Mucosa of descending colon (tissue), 3 donors: ENCODE results near the gene MPV17. TPM values are rescaled to one million over a fixed set of nuclear protein-coding genes. Genes with fewer than 3 reads are reported as not detected.

ENCODE experiments used
- ATAC-seq: fragments of 200-7000 bp; cut with Tn5 transposase; one replicate; pipeline ENCODE4 v1.9.1; 2020; ENCODE audit warnings: mild to moderate bottlenecking, moderate library complexity
- DNase-seq, 3 donors: peaks; one replicate each; pipeline ENCODE4 v3.0.0-alpha.2; 2020
- H3K36me3 ChIP-seq: fragments of 200-600 bp; one replicate; pipeline ENCODE4 v1.8.0; 2021; ENCODE audit warnings: low read depth, mild to moderate bottlenecking
- H3K4me1 ChIP-seq: fragments of 200-600 bp; one replicate; pipeline ENCODE4 v1.8.0; 2021; ENCODE audit warnings: low read depth, mild to moderate bottlenecking
- H3K4me3 ChIP-seq: fragments of 200-600 bp; one replicate; pipeline ENCODE4 v1.8.0; 2021; ENCODE audit warnings: mild to moderate bottlenecking
- H3K9me3 ChIP-seq: fragments of 200-600 bp; one replicate; pipeline ENCODE4 v1.8.0; 2021; ENCODE audit warnings: mild to moderate bottlenecking
- intact Hi-C, 2 donors: fragments of 100-400 bp; cut with DNase I in 1 of 2; cut with micrococcal nuclease in 1 of 2; formaldehyde crosslinking; loops; one replicate each; pipeline versions ENCODE4 v1.11.0 to v1.11.1; 2022; cut with DNase I, micrococcal nuclease
- total RNA-seq, 3 donors: library from RNA; stranded (reverse); fragmentation: NEBNext Ultra II Directional in 2 of 3; extraction: Animal tissue kit (Norgen Biotek cat#: 25700) in 2 of 3; gene quantifications; one replicate each; pipeline versions ENCODE4 v1.2.1 to v1.2.4, GENCODE V29; 2021 to 2023
- TF ChIP-seq, protein P1 (sequence below): fragments of 200-600 bp; IDR thresholded peaks from one replicate; pipeline ENCODE4 v1.8.0; 2022; ENCODE audit warnings: antibody characterized with exemption, mild to moderate bottlenecking
- donor health status: DM: no; HTN: no; CAD: no; lungs with moderate emphysema.
- donor health status: DM: no; HTN: no; CAD: no.
- donor health status: DM: no; HTN: yes; CAD: no.

MPV17 gene
- total RNA-seq, 3 donors from 2014 or later = 39.5 to 49.0 (median 41.9) TPM

DNA sequence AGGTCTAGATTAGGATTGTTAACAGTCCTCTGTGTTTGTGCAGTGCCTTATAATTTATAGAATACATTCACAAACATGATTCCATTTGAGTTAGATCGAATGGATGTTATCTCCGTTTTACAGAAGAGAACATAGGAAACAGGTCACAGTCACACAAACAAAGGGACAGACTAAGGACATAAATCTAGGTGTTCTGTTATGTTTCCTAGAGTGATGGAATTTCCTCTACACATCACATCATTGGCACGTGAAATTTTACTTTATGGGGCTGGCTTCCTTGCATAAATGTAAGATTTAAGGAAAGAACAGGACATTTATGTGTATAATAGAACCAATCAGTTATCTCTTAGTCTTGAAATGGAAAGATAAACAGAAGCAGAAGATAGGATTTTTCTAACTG is 34.3 kb downstream of the MPV17 start:
- intact Hi-C loops = loop anchor here in 1 of 2 donors (10.0 kb wide), 1 partner anchor 194 kb away; no protein-coding TSS in a partner anchor

DNA sequence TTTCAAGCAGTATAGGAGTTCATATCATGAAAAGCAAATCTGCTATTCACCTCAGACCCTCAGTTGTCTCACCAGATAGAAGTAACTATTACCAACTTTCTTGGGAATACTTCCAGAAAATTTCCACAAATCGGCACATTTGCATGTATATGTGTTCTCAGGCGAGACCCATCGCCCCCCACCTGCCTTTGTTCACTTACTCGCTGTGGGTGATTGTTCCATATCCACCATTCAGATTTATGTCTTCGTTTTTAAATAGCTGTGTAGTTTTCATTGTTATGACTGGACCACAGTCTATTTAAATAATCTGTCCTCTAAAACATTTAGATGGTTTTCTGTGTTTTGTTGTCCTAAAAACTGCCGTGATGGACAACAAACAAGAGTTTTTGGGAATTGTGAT is 37.4 kb downstream of the MPV17 start:
- intact Hi-C loops = loop anchor here in 1 of 2 donors (10.0 kb wide), 1 partner anchor 191 kb away; no protein-coding TSS in a partner anchor

More for the DNA sequence above, 34.3 kb downstream of the MPV17 start:
- Histone ChIP-seq H3K4me1 (no peaks in the 10 kb centered on the region), H3K36me3 (no peaks in the 10 kb centered on the region), H3K4me3 (no peak overlapping the region), H3K9me3 (no peaks in the 10 kb centered on the region)
- TF ChIP-seq, protein P1, sequence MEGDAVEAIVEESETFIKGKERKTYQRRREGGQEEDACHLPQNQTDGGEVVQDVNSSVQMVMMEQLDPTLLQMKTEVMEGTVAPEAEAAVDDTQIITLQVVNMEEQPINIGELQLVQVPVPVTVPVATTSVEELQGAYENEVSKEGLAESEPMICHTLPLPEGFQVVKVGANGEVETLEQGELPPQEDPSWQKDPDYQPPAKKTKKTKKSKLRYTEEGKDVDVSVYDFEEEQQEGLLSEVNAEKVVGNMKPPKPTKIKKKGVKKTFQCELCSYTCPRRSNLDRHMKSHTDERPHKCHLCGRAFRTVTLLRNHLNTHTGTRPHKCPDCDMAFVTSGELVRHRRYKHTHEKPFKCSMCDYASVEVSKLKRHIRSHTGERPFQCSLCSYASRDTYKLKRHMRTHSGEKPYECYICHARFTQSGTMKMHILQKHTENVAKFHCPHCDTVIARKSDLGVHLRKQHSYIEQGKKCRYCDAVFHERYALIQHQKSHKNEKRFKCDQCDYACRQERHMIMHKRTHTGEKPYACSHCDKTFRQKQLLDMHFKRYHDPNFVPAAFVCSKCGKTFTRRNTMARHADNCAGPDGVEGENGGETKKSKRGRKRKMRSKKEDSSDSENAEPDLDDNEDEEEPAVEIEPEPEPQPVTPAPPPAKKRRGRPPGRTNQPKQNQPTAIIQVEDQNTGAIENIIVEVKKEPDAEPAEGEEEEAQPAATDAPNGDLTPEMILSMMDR = no peak
- no peak for ATAC-seq
- DNase-seq = no peak

DNA sequence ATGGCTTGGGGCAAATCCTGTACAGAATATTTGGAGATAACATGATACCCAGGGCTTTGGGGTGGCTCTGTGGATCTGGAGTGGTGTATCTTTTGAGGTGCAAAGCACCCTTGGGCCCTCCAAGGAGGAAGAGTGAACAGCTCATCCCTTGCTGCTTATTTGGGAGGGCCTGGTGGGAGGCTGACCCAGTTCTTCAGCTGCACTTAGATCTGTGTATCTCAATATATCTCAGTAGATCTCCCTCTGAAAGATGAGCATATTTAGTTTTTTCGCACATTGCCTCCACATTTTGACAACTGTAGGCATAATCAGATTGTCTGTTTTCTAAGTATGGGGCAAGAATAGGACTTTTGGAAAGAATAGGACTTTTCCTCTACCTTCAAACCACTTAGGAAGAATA is 37.9 kb downstream of the MPV17 start:
- H3K9me3 ChIP-seq = no peaks in the 10 kb centered on the region
- intact Hi-C loops = loop anchor here in 1 of 2 donors (10.0 kb wide), 1 partner anchor 190 kb away; no protein-coding TSS in a partner anchor
- H3K4me3 ChIP-seq = no peak overlapping the region
- ATAC-seq = no peak
- H3K4me1 ChIP-seq = no peaks in the 10 kb centered on the region
- TF ChIP-seq, protein P1 = no peak
- no peak for DNase-seq
- H3K36me3 ChIP-seq = no peaks in the 10 kb centered on the region

More for the DNA sequence above, 37.4 kb downstream of the MPV17 start:
- H3K4me3 ChIP-seq = no peak overlapping the region
- TF ChIP-seq, protein P1 = no peak
- H3K36me3 ChIP-seq = no peaks in the 10 kb centered on the region
- no peak for DNase-seq
- H3K4me1 ChIP-seq = no peaks in the 10 kb centered on the region
- no peak for ATAC-seq
- no peaks in the 10 kb centered on the region for H3K9me3 ChIP-seq

DNA sequence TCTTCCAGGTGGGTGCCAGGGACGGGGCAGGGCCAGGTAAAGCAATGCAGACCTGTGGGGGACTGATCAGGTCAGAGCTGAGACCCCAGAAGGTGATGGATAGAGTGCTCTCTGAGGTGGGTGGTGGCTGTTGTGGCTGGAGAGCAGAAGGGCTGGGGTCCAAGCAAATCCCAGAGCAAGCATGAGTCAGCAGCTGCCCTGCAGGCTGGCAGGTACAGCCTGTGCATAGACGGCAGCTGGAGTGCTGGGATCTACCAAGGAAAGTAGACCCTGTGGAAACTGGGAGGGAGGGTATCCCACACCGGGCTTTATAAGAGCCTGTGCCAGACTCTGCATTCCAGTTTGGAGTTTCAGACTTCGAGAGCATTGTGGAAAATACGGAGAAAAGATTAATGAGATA is 40.0 kb downstream of the MPV17 start:
- ATAC-seq = no peak
- TF ChIP-seq, protein P1 = no peak
- H3K9me3 ChIP-seq = no peaks in the 10 kb centered on the region
- no peaks in the 10 kb centered on the region for H3K4me1 ChIP-seq
- intact Hi-C loops = loop anchor here in 1 of 2 donors (10.0 kb wide), 1 partner anchor 188 kb away; no protein-coding TSS in a partner anchor
- no peak overlapping the region for H3K4me3 ChIP-seq
- DNase-seq = no peak
- H3K36me3 ChIP-seq = no peaks in the 10 kb centered on the region

DNA sequence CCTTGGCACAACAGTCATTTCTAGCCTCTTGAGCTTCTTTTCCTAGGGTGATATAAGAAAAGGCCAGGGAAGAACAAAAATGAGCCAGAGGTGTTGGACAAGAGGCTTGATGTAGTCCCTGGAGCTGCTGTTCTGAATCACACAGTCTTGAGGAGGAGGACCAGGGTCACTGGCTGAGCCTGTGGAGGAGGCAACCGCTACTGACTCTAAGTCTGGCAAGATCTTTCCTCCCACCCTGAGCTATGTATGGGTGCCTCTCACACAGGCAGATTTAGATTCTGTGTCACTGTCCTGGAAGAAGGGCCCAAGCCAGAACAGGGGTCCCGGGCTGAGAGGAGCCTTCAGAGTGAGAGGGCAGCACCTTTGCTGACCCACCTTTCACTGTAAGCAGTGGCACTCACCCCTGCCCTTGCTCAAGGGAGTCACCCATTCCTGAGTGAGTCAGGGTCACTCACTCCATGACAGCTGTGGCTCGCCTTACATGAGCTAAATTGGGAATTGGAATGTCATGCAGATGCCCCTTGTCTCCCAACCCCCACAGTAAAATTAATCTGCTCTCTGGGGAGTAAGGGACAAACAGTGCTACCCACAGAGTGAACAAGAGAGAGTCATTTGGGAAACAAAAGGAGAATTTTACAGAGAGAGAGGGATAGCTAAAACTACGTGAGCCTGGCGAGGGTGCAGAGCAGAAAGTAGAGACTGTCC is 40.9 kb downstream of the MPV17 start, which contains the start of gene TRIM54:
TRIM54 (plus strand) TSS at position 575 of the 705 bp plus-strand sequence. CDS start 303 bp downstream, outside the sequence.
- ATAC-seq = no peak
- TF ChIP-seq, protein P1 = no peak
- no peak within 1 kb of the TSS for H3K4me3 ChIP-seq
- H3K36me3 ChIP-seq = no peaks in the 10 kb centered on the region
- H3K4me1 ChIP-seq = no peaks in the 10 kb centered on the region
- no peaks in the 10 kb centered on the region for H3K9me3 ChIP-seq
- intact Hi-C loops = loop anchor here in 1 of 2 donors (10.0 kb wide), 1 partner anchor 187 kb away; no protein-coding TSS in a partner anchor
- DNase-seq = no peak
